Esophagus (tissue), 2 donors: ENCODE results near the gene ATG4B. TPM values are rescaled to one million over a fixed set of nuclear protein-coding genes. Genes with fewer than 3 reads are reported as not detected.
A peak's percentile ranks its signal among the peaks of the same experiment; 100 is the strongest.

Source experiments
- H3K27ac ChIP-seq, 2 donors: one replicate each; pipeline ENCODE4 v1.5.1; 2013; ENCODE audit warnings: low read depth in 2 of 2, mild to moderate bottlenecking in 2 of 2, inconsistent platforms in 1 of 2, low read length in 1 of 2, moderate library complexity in 1 of 2
- H3K27me3 ChIP-seq, 2 donors: one replicate each; pipeline ENCODE4 v1.6.1; 2013; ENCODE audit warnings: low read length in 2 of 2, control low read depth in 1 of 2, mild to moderate bottlenecking in 1 of 2; ENCODE audit not compliant: insufficient read depth in 2 of 2, control insufficient read depth in 1 of 2
- H3K36me3 ChIP-seq, 2 donors: one replicate each; pipeline ENCODE4 v1.6.1; 2013; ENCODE audit warnings: low read length in 1 of 2; ENCODE audit not compliant: control insufficient read depth in 2 of 2, insufficient read depth in 2 of 2
- H3K4me1 ChIP-seq, 2 donors: one replicate each; pipeline ENCODE4 v1.6.1; 2013; ENCODE audit warnings: low read length in 1 of 2; ENCODE audit not compliant: control insufficient read depth in 2 of 2, insufficient read depth in 2 of 2
- H3K4me3 ChIP-seq, 2 donors: one replicate each; pipeline ENCODE4 v1.5.1; 2013; ENCODE audit warnings: low read length in 2 of 2, mild to moderate bottlenecking in 2 of 2, low read depth in 1 of 2, moderate library complexity in 1 of 2
- H3K9me3 ChIP-seq, 2 donors: one replicate each; pipeline ENCODE4 v1.6.1; 2013; ENCODE audit warnings: mild to moderate bottlenecking in 2 of 2, low read depth in 1 of 2, low read length in 1 of 2, moderate library complexity in 1 of 2; ENCODE audit not compliant: control insufficient read depth in 2 of 2, insufficient read depth in 1 of 2
- WGBS, 2 donors: extraction: QIAGEN DNeasy Blood & Tissue Kit; methylation state at CpG; one replicate each; pipeline ENCODE4 v1.1.7; 2013; 5-methylcytosine and 5-hydroxymethylcytosine counted together
- polyA plus RNA-seq, 2 donors: library from polyadenylated mRNA; stranded (reverse); fragments of 200-250 nt; gene quantifications; one replicate each; pipeline ENCODE4 v1.2.3, GENCODE V29; 2013
- donor health status: healthy with polysubstance abuse.
- donor health status: Bipolar disorder and iron deficiency.

The ATG4B gene
- polyA plus RNA-seq, 2 donors, result 43.2 to 54.4 TPM

- peaks cover 3 to 9% of the 10 kb centered on the region in 2 donors for H3K36me3 ChIP-seq
- no peaks in the 10 kb centered on the region for H3K9me3 ChIP-seq
- no peak overlapping the region for H3K4me3 ChIP-seq
- peaks cover 6 to 8% of the 10 kb centered on the region in 2 donors for H3K4me1 ChIP-seq
- H3K27me3 ChIP-seq, result no peaks in the 10 kb centered on the region
- WGBS, 2 donors, result 89 to 92% methylated on average over 20 of the region's 20 CpGs
- H3K27ac ChIP-seq, result no peak overlapping the region
These were observed 17.7 kb upstream of the ATG4B start for GRCh38 chr2:241619597-241620418.

- Histone ChIP-seq H3K27me3 (no peaks in the 10 kb centered on the region), H3K4me1 (peaks cover 6 to 8% of the 10 kb centered on the region in 2 donors), H3K4me3 (no peak overlapping the region), H3K9me3 (no peaks in the 10 kb centered on the region), H3K27ac (no peak overlapping the region), H3K36me3 (peaks cover 3 to 9% of the 10 kb centered on the region in 2 donors)
- 84 to 89% methylated on average over 6 of the region's 6 CpGs for WGBS, 2 donors
These were observed 17.1 kb upstream of the ATG4B start for GRCh38 chr2:241620419-241620769.

- Histone ChIP-seq H3K9me3 (no peaks in the 10 kb centered on the region), H3K4me1 (no peaks in the 10 kb centered on the region), H3K4me3 (no peak overlapping the region), H3K27ac (no peak overlapping the region), H3K27me3 (no peaks in the 10 kb centered on the region), H3K36me3 (peaks cover 3 to 16% of the 10 kb centered on the region in 2 donors)
- 93 to 95% methylated on average over 10 of the region's 10 CpGs for WGBS, 2 donors
These were observed 9.8 kb upstream of the ATG4B start for GRCh38 chr2:241627675-241628074.

GRCh38 chr2:241629762-241630435, 7.6 kb upstream of the ATG4B start:
- WGBS, 2 donors, result 63% methylated on average over 11 of the region's 11 CpGs
- Histone ChIP-seq H3K4me1 (no peaks in the 10 kb centered on the region), H3K27ac (peak overlapping the region in 1 of 2 donors; percentile 50), H3K36me3 (peaks cover 5 to 28% of the 10 kb centered on the region in 2 donors), H3K27me3 (no peaks in the 10 kb centered on the region), H3K4me3 (no peak overlapping the region), H3K9me3 (no peaks in the 10 kb centered on the region)

GRCh38 chr2:241632478-241633325, 4.8 kb upstream of the ATG4B start:
- Histone ChIP-seq H3K36me3 (peaks cover 5 to 24% of the 10 kb centered on the region in 2 donors), H3K27ac (no peak overlapping the region), H3K4me3 (no peak overlapping the region), H3K4me1 (peaks cover 0 to 5% of the 10 kb centered on the region in 2 donors), H3K27me3 (no peaks in the 10 kb centered on the region), H3K9me3 (no peaks in the 10 kb centered on the region)
- 95 to 96% methylated on average over 39 of the region's 39 CpGs for WGBS, 2 donors

- Histone ChIP-seq H3K4me1 (peaks cover 0 to 5% of the 10 kb centered on the region in 2 donors), H3K4me3 (no peak overlapping the region), H3K9me3 (no peaks in the 10 kb centered on the region), H3K27me3 (no peaks in the 10 kb centered on the region), H3K27ac (no peak overlapping the region), H3K36me3 (peaks cover 5 to 17% of the 10 kb centered on the region in 2 donors)
- 86% methylated on average over 15 to 17 of the region's 17 CpGs for WGBS, 2 donors
These were observed 3.9 kb upstream of the ATG4B start for GRCh38 chr2:241633561-241633960.

- Histone ChIP-seq H3K36me3 (peaks cover 5 to 19% of the 10 kb centered on the region in 2 donors), H3K27me3 (no peaks in the 10 kb centered on the region), H3K4me3 (peak overlapping the region in 1 of 2 donors; percentile 76), H3K27ac (no peak overlapping the region), H3K4me1 (peaks cover 8 to 16% of the 10 kb centered on the region in 2 donors), H3K9me3 (no peaks in the 10 kb centered on the region)
- 23 to 30% methylated on average over 6 of the region's 6 CpGs for WGBS, 2 donors
These were observed 1.7 kb upstream of the ATG4B start for GRCh38 chr2:241635756-241636155.

- H3K36me3 ChIP-seq, result peaks cover 5 to 19% of the 10 kb centered on the region in 2 donors
- no peaks in the 10 kb centered on the region for H3K27me3 ChIP-seq
- H3K27ac ChIP-seq, result peak overlapping the region; percentile 98 to 99
- H3K4me3 ChIP-seq, result peak overlapping the region; percentile 76 to 85
- no peaks in the 10 kb centered on the region for H3K9me3 ChIP-seq
- H3K4me1 ChIP-seq, result peaks cover 8 to 18% of the 10 kb centered on the region in 2 donors
- WGBS, 2 donors, result 0 to 1% methylated on average over 60 to 97 of the region's 97 CpGs
These were observed 1.1 kb upstream of the ATG4B start for GRCh38 chr2:241636182-241637017.
